ENCODE data around the gene ZNF213. TPM values are rescaled to one million over a fixed set of nuclear protein-coding genes. Genes with fewer than 3 reads are reported as not detected.
A peak's percentile ranks its signal among the peaks of the same experiment; 100 is the strongest.
"Not testable (repeated sequence)": the region's sequence is repeated elsewhere in the genome, so short reads cannot be mapped to it uniquely, and the experiment has no call there.

ZNF213 gene
- total RNA-seq, 1 experiment from 2014 or later: 3.8 TPM

GRCh38 chr16:3152277-3152990, 17.6 kb downstream of the ZNF213 start:
- peak; percentile 92 to 94 for DNase-seq (ENCODE audit: low read depth in 1 of 2, low spot score in 2 of 2)
- no peak overlapping the region for H3K27ac ChIP-seq
- H3K4me1 ChIP-seq (replicated peaks): peaks cover 18% of the 10 kb centered on the region
- H3K4me3 ChIP-seq: peak overlapping the region; percentile 39
- no peaks in the 10 kb centered on the region for H3K36me3 ChIP-seq
- H3K9me3 ChIP-seq (replicated peaks): no peaks in the 10 kb centered on the region
- H3K27me3 ChIP-seq (replicated peaks): no peaks in the 10 kb centered on the region

GRCh38 chr16:3152991-3153368, 18.2 kb downstream of the ZNF213 start:
- Histone ChIP-seq H3K27me3 (replicated peaks) (no peaks in the 10 kb centered on the region), H3K4me3 (no peak overlapping the region), H3K9me3 (replicated peaks) (no peaks in the 10 kb centered on the region), H3K27ac (no peak overlapping the region), H3K36me3 (no peaks in the 10 kb centered on the region), H3K4me1 (replicated peaks) (peaks cover 23% of the 10 kb centered on the region)
- DNase-seq (ENCODE audit: low read depth in 1 of 2, low spot score in 2 of 2): no peak

- Histone ChIP-seq H3K4me3 (no peak overlapping the region), H3K27ac (no peak overlapping the region), H3K4me1 (replicated peaks) (peaks cover 25% of the 10 kb centered on the region), H3K36me3 (no peaks in the 10 kb centered on the region; the same call in 1 of the 2 replicates), H3K27me3 (replicated peaks) (no peaks in the 10 kb centered on the region), H3K9me3 (replicated peaks) (no peaks in the 10 kb centered on the region)
- no peak for DNase-seq (ENCODE audit: low read depth in 1 of 2, low spot score in 2 of 2)
Observed at GRCh38 chr16:3155181-3155580, 20.4 kb downstream of the ZNF213 start.

- Histone ChIP-seq H3K4me1 (replicated peaks) (peaks cover 25% of the 10 kb centered on the region), H3K27me3 (replicated peaks) (no peaks in the 10 kb centered on the region), H3K9me3 (replicated peaks) (no peaks in the 10 kb centered on the region), H3K4me3 (no peak overlapping the region), H3K27ac (no peak overlapping the region), H3K36me3 (no peaks in the 10 kb centered on the region; the same call in 1 of the 2 replicates)
- no peak for DNase-seq (ENCODE audit: low read depth in 1 of 2, low spot score in 2 of 2)
Observed at GRCh38 chr16:3155972-3156371, 21.1 kb downstream of the ZNF213 start.

GRCh38 chr16:3157229-3158025, 22.6 kb downstream of the ZNF213 start:
- H3K27ac ChIP-seq: no peak overlapping the region

GRCh38 chr16:3158026-3158509, 23.2 kb downstream of the ZNF213 start:
- DNase-seq (ENCODE audit: low read depth in 1 of 2, low spot score in 2 of 2): peak in 1 of 2 experiments; percentile 78
- Histone ChIP-seq H3K9me3 (replicated peaks) (no peaks in the 10 kb centered on the region), H3K27me3 (replicated peaks) (no peaks in the 10 kb centered on the region), H3K4me3 (peak overlapping the region; percentile 81), H3K4me1 (replicated peaks) (peaks cover 17% of the 10 kb centered on the region), H3K27ac (peak overlapping the region; percentile 7; the same call in 1 of the 2 replicates), H3K36me3 (no peaks in the 10 kb centered on the region; the same call in 1 of the 2 replicates)

More at GRCh38 chr16:3157229-3158025, 22.6 kb downstream of the ZNF213 start:
- Histone ChIP-seq H3K27me3 (replicated peaks) (no peaks in the 10 kb centered on the region), H3K4me3 (peak overlapping the region; percentile 81), H3K36me3 (no peaks in the 10 kb centered on the region; the same call in 1 of the 2 replicates), H3K4me1 (replicated peaks) (peaks cover 19% of the 10 kb centered on the region), H3K9me3 (replicated peaks) (no peaks in the 10 kb centered on the region)
- peak; percentile 90 to 98 for DNase-seq (ENCODE audit: low read depth in 1 of 2, low spot score in 2 of 2)

DNA sequence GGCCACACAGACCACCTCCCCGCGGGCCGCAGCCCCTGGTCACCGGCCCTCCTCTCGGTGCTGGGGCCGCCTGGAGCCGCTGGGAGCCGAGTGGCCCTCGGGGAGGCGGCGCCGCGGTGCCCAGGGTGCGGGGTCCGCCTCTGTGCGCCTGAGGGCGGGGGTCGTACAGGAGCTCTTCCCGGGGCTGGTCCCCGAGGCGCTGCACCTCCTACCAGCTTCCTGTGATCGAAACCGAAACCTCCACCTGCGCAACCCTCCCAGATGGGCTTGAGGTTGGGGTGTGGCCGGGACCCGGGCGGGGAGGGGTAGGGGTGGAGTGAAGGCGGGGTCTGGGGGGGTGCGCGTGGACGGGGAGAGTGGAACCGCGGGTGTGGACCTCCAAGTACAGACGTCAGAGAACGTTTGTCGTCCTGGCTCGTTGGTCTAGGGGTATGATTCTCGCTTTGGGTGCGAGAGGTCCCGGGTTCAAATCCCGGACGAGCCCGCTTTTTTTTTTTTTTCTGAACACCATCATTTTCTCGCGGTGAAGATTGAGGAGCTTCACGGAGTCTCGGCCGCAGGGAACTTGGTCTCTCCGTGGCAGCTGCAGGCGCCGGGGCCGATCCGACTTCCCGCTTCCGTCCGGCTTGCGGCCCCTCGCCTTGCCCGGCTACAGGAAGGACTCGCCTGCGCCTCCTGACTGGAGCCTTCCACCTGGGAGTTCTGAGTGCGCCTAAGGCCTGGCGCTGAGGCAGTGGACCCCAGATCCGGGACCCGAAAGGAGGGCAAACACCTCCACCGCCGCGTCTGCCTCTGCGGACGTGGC, 23.9 kb downstream of the ZNF213 start:
- H3K4me1 ChIP-seq (replicated peaks): peaks cover 17% of the 10 kb centered on the region
- no peaks in the 10 kb centered on the region for H3K9me3 ChIP-seq (replicated peaks)
- H3K36me3 ChIP-seq: no peaks in the 10 kb centered on the region; the same call in 1 of the 2 replicates
- DNase-seq (ENCODE audit: low read depth in 1 of 2, low spot score in 2 of 2): peak; percentile 91 to 95
- H3K27me3 ChIP-seq (replicated peaks): no peaks in the 10 kb centered on the region
- peak overlapping the region; percentile 32 for H3K27ac ChIP-seq
- peak overlapping the region; percentile 81 for H3K4me3 ChIP-seq

DNA sequence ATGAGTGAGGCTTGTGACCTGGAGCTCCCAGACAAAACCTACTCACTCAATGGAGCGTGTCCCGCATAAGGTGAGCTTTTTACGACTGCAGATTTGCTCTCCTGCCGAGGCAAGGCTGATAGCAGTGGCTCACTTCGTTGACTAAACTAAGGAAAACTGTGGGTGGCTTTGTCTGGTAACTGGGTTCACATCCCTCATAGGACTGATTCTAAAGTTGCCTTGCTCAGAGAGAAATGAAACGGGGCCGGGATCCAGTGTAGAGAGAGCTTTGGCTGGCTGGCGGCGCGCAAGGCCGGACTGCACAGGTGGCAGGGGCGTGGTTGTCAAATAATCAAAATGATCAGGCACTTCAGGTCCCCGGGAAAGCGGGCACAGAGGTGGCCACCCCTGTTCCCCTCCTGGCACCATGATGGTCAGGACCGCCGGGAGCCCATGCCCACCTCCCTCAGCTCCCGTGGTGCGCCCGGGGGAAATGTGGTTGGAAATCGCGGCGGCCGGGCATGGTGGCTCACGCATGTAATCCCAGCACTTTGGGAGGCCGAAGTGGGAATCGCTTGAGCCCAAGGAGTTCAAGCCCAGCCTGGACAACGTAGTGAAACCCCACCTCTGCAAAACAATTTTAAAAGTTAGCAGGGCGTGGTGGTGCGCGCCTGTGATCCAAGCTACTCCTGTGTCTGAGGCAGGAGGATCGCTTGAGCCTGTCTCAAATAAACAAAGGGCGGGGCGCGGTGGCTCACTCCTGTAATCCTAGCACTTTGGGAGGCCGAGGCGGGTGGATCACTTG, 26.6 kb downstream of the ZNF213 start:
- no peak for DNase-seq (ENCODE audit: low read depth in 1 of 2, low spot score in 2 of 2)
- peaks cover 21% of the 10 kb centered on the region for H3K4me1 ChIP-seq (replicated peaks)
- H3K27ac ChIP-seq: no peak overlapping the region
- no peaks in the 10 kb centered on the region; the same call in 1 of the 2 replicates for H3K27me3 ChIP-seq (replicated peaks)
- no peaks in the 10 kb centered on the region for H3K9me3 ChIP-seq (replicated peaks)
- no peak overlapping the region for H3K4me3 ChIP-seq
- H3K36me3 ChIP-seq: no peaks in the 10 kb centered on the region; the same call in 1 of the 2 replicates

GRCh38 chr16:3164121-3164991, 29.5 kb downstream of the ZNF213 start:
- Histone ChIP-seq H3K4me1 (replicated peaks) (peaks cover 15% of the 10 kb centered on the region), H3K27ac (no peak overlapping the region), H3K27me3 (replicated peaks) (peaks cover 18% of the 10 kb centered on the region), H3K4me3 (no peak overlapping the region), H3K36me3 (no peaks in the 10 kb centered on the region), H3K9me3 (replicated peaks) (no peaks in the 10 kb centered on the region)
- DNase-seq (ENCODE audit: low read depth in 1 of 2, low spot score in 2 of 2): no peak

- Histone ChIP-seq H3K36me3 (no peaks in the 10 kb centered on the region), H3K27ac (no peak overlapping the region), H3K4me1 (replicated peaks) (peaks cover 8% of the 10 kb centered on the region), H3K27me3 (replicated peaks) (peaks cover 27% of the 10 kb centered on the region), H3K9me3 (replicated peaks) (no peaks in the 10 kb centered on the region), H3K4me3 (no peak overlapping the region)
- DNase-seq (ENCODE audit: low read depth in 1 of 2, low spot score in 2 of 2): no peak
Observed at GRCh38 chr16:3165111-3165822, 30.4 kb downstream of the ZNF213 start.

GRCh38 chr16:3166505-3166886, 31.7 kb downstream of the ZNF213 start:
- DNase-seq (ENCODE audit: low read depth in 1 of 2, low spot score in 2 of 2): no peak
- H3K27ac ChIP-seq: no peak overlapping the region
- no peak overlapping the region for H3K4me3 ChIP-seq
- H3K4me1 ChIP-seq (replicated peaks): peaks cover 8% of the 10 kb centered on the region
- H3K36me3 ChIP-seq: no peaks in the 10 kb centered on the region
- H3K9me3 ChIP-seq (replicated peaks): no peaks in the 10 kb centered on the region
- H3K27me3 ChIP-seq (replicated peaks): peaks cover 40% of the 10 kb centered on the region

- H3K4me3 ChIP-seq; DNase-seq (ENCODE audit: low read depth in 1 of 2, low spot score in 2 of 2); H3K27ac ChIP-seq; H3K36me3 ChIP-seq; H3K4me1 ChIP-seq (replicated peaks); H3K9me3 ChIP-seq (replicated peaks): not testable (repeated sequence)
- peaks cover 59% of the 10 kb centered on the region for H3K27me3 ChIP-seq (replicated peaks)
Observed at GRCh38 chr16:3168729-3169128, 33.9 kb downstream of the ZNF213 start.
